ENCODE data around the gene TNRC6C.

TNRC6C gene

DNA sequence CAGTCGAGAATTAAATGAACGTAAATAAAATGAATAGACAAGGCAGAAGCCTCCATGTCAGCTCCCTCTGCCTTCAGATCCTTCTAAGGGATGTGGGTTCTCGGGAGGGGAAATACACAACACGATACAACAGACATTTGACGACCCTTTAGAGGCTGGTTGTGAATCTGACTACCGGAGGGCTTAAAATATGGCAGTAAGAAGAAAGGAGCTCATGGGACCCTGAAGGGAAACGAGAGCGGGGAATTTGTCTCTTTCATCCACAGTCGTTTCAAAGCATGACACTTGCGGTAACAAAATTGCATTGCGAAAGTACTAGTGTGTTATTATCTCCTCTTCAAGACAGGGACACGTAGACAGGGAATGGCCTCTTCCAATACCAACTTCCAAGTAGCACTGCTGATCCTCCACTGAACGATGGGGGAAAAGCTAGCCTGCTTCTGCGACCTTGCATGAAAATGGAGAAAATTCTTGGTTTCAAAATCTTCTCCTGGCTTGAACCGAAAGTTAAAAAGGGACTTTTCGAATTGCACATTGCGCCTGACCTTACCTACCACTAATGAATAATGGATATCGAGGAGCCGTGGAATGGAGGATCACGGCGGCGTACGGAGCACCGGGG, 1.2 kb upstream of the TNRC6C start:
- no peak for DNase-seq (ENCODE audit: low read depth)
- H3K4me3 ChIP-seq (ENCODE audit: low read depth, low read length) = peak overlapping the region; percentile 55
- TF ChIP-seq, protein P1, sequence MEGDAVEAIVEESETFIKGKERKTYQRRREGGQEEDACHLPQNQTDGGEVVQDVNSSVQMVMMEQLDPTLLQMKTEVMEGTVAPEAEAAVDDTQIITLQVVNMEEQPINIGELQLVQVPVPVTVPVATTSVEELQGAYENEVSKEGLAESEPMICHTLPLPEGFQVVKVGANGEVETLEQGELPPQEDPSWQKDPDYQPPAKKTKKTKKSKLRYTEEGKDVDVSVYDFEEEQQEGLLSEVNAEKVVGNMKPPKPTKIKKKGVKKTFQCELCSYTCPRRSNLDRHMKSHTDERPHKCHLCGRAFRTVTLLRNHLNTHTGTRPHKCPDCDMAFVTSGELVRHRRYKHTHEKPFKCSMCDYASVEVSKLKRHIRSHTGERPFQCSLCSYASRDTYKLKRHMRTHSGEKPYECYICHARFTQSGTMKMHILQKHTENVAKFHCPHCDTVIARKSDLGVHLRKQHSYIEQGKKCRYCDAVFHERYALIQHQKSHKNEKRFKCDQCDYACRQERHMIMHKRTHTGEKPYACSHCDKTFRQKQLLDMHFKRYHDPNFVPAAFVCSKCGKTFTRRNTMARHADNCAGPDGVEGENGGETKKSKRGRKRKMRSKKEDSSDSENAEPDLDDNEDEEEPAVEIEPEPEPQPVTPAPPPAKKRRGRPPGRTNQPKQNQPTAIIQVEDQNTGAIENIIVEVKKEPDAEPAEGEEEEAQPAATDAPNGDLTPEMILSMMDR (IDR thresholded peaks at IDR 0.05; ENCODE audit: low read depth, low read length, missing control alignments) = no peak

DNA sequence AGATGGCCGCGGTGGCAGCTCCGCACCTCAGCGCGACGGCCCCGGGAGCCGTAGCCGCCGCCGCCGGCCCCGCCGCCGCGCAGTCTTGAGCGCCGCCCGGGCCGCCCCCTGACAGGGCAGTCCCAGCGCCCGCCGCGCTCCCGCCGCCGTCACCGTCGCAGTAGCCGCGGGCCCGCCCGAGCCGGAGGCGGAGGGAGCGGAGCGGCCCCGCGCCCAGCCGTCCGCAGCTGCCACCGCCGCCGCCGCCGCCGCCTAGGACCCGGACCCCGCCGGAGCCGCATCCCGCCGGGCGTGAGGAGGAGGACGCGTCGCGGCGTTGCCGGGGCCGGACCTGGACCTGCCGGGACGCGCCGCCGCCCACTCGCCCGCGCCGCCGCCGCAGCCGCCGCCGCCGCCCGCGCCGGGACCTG, 218 bp downstream of the TNRC6C start:
- DNase-seq (ENCODE audit: low read depth) = no peak
- peak overlapping the region; percentile 55; the same call in 1 of the 2 replicates for H3K4me3 ChIP-seq (ENCODE audit: low read depth, low read length)
- TF ChIP-seq, protein P1 (IDR thresholded peaks at IDR 0.05; ENCODE audit: low read depth, low read length, missing control alignments) = no peak

DNA sequence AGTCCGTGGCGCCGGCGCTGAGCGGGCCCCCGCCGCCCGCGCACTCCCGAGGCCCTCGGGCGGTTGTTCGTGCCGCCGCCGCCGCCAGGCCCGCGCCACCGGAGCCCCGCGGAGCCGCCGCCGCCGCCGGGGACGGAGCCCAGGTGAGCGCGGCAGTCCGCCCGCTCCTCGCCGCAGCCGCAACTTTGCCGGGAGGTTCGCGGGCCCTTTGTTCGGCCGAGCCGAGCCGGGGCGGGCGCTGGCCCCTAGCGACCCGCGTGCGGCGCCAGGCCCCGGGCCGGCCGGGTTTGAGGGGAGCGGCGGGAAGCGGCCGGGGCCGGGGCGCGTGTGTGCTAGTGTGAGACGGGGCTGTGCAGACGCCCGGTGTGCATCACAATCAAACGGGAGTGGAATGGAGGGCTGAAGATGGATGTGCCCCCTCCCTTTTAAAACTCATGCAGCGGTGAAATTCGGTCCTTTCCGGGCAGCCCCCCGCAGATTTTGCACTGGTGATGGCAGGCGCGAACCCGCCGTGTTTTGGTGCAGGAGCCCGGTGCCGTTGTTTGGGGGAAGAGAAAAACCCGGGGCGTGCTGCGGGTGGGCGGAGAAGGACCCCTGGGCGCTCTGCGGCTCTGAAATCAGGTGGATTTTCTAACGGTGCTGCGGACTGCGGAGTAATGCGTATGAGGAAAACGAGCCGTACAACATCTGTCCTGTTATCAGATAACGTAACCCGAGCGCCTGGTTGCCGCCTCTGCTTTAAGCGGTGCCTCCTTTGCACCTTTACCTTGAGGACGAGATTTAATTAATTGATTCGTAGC, 823 bp downstream of the TNRC6C start:
- no peak for DNase-seq (ENCODE audit: low read depth)
- TF ChIP-seq, protein P1 (IDR thresholded peaks at IDR 0.05; ENCODE audit: low read depth, low read length, missing control alignments) = no peak
- H3K4me3 ChIP-seq (ENCODE audit: low read depth, low read length) = peak overlapping the region; percentile 55

DNA sequence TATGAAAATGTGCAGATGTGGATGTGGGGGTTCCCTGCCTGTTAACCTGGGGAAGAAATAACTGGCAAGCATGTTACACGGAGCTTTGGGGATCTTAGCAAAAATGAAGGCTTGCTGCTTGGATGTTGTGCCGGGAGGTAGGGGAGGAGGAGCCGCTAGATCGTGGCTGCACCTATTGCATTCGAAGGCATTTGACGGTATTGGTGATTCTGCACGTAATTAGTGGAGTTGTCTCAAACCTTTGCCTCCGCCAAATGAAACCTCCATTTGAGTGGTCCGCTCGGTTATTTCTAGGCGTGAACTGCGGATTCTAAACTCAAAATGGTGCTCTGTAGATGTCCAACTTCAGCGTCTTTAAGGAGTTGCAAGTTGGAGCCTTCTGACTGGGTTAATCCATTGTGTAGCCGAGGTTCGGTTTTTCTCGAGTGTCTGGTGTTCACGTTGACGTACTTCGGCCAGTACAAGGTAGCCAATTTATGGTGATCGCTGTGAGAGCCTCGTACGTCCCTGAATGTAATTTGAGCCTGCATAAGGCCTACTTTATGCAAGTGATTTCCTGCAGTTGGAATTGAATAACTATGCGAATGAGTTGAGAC, 1.5 kb downstream of the TNRC6C start:
- peak overlapping the region; percentile 45 for H3K4me3 ChIP-seq (ENCODE audit: low read depth, low read length)
- no peak for DNase-seq (ENCODE audit: low read depth)
- TF ChIP-seq, protein P1 (IDR thresholded peaks at IDR 0.05; ENCODE audit: low read depth, low read length, missing control alignments) = no peak

DNA sequence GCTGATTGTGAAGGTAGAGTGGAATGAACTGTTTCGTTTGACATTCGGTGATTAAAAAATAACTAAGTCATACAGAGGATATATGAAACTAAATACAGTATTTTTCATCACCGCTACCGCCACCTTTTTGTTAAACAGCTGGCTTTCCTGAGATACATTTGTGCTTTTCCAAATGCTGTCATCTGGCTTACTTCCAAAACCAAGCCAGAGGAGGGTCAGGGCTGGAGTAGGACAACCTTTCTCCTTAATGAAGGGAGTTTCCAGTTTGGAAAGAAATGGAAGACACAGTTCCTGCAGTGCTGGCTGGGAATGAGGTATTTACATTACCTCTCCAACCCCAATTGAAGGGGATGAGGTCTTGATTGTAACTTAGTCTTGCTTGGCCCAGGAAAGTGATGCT, 3.2 kb downstream of the TNRC6C start:
- DNase-seq (ENCODE audit: low read depth) = no peak
- TF ChIP-seq, protein P1 (IDR thresholded peaks at IDR 0.05; ENCODE audit: low read depth, low read length, missing control alignments) = no peak
- no peak overlapping the region for H3K4me3 ChIP-seq (ENCODE audit: low read depth, low read length)

DNA sequence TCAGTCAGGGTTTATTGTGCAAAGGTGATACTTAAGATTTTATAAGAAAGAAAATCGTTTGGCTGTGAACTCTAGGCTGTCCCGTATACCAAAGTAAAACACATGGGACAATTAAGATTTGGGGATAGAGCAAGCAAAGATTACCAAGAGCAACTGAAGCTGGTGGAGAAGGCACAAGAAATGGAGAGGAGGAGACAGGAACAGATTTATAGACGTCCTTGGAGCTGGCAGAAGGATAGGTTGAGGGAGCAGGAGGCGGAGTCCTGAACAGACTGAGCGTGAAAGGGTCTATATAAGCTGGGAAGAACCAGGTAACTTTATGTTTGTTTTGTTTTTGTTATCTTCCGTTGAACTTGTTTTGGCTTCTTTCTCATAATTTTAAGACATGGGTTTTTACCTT, 3.8 kb downstream of the TNRC6C start:
- DNase-seq (ENCODE audit: low read depth) = no peak
- TF ChIP-seq, protein P1 (IDR thresholded peaks at IDR 0.05; ENCODE audit: low read depth, low read length, missing control alignments) = no peak
- H3K4me3 ChIP-seq (ENCODE audit: low read depth, low read length) = no peak overlapping the region

Measured in GM12864 (cell line).